ENCODE measurements around the gene ABCC4. TPM values are rescaled to one million over a fixed set of nuclear protein-coding genes. Genes with fewer than 3 reads are reported as not detected.

ABCC4 gene
- total RNA-seq, 1 experiment from 2014 or later, result 52.0 TPM

- Histone ChIP-seq H3K4me3 (ENCODE audit: low read depth, low read length, poor library complexity, severe bottlenecking) (no peak overlapping the region), H3K36me3 (ENCODE audit: insufficient read depth, low read length, poor library complexity, severe bottlenecking) (no peaks in the 10 kb centered on the region), H3K4me1 (ENCODE audit: insufficient read depth, low read length, poor library complexity, severe bottlenecking) (no peaks in the 10 kb centered on the region), H3K27me3 (replicated peaks; ENCODE audit: insufficient read depth, low read depth, low read length, poor library complexity) (no peaks in the 10 kb centered on the region), H3K9me3 (ENCODE audit: low read depth, low read length, poor library complexity, severe bottlenecking) (no peaks in the 10 kb centered on the region), H3K27ac (ENCODE audit: low read depth, low read length, poor library complexity, severe bottlenecking) (no peak overlapping the region)
- ChIA-PET CTCF (no interaction called here), POLR2A (ENCODE audit: low non-redundant PET) (no interaction called here)
- TF ChIP-seq CTCF (conservative IDR thresholded peaks at IDR 0.05; ENCODE audit: low read depth, low read length), result no peak
- TF ChIP-seq EZH2 (IDR thresholded peaks at IDR 0.05; ENCODE audit: borderline replicate concordance, low read depth, low read length, poor library complexity, severe bottlenecking), result no peak
- intact Hi-C loops (cut with micrococcal nuclease; ENCODE audit: unreplicated experiment), result no loop called here
- no TSS peak for BruUV-seq (replicated peaks)
- no peak for DNase-seq (ENCODE audit: low spot score)
Observed at GRCh38 chr13:95222733-95223018, 78.6 kb downstream of the ABCC4 start.

- no TSS peak for BruUV-seq (replicated peaks)
- H3K9me3 ChIP-seq (ENCODE audit: low read depth, low read length, poor library complexity, severe bottlenecking), result no peaks in the 10 kb centered on the region
- POLR2A ChIA-PET (ENCODE audit: low non-redundant PET), result no interaction called here
- no peaks in the 10 kb centered on the region for H3K27me3 ChIP-seq (replicated peaks; ENCODE audit: insufficient read depth, low read depth, low read length, poor library complexity)
- no peak for DNase-seq (ENCODE audit: low spot score)
- no peaks in the 10 kb centered on the region for H3K4me1 ChIP-seq (ENCODE audit: insufficient read depth, low read length, poor library complexity, severe bottlenecking)
- no peak overlapping the region for H3K27ac ChIP-seq (ENCODE audit: low read depth, low read length, poor library complexity, severe bottlenecking)
- TF ChIP-seq CTCF (conservative IDR thresholded peaks at IDR 0.05; ENCODE audit: low read depth, low read length), result no peak
- TF ChIP-seq EZH2 (IDR thresholded peaks at IDR 0.05; ENCODE audit: borderline replicate concordance, low read depth, low read length, poor library complexity, severe bottlenecking), result no peak
- CTCF ChIA-PET, result no interaction called here
- H3K36me3 ChIP-seq (ENCODE audit: insufficient read depth, low read length, poor library complexity, severe bottlenecking), result no peaks in the 10 kb centered on the region
- no peak overlapping the region for H3K4me3 ChIP-seq (ENCODE audit: low read depth, low read length, poor library complexity, severe bottlenecking)
- intact Hi-C loops (cut with micrococcal nuclease; ENCODE audit: unreplicated experiment), result no loop called here
Observed at GRCh38 chr13:95221971-95222732, 79.1 kb downstream of the ABCC4 start.

- no peak for DNase-seq (ENCODE audit: low spot score)
- TF ChIP-seq CTCF (conservative IDR thresholded peaks at IDR 0.05; ENCODE audit: low read depth, low read length), result no peak
- no peak for TF ChIP-seq EZH2 (IDR thresholded peaks at IDR 0.05; ENCODE audit: borderline replicate concordance, low read depth, low read length, poor library complexity, severe bottlenecking)
- Histone ChIP-seq H3K27me3 (replicated peaks; ENCODE audit: insufficient read depth, low read depth, low read length, poor library complexity) (no peaks in the 10 kb centered on the region), H3K27ac (ENCODE audit: low read depth, low read length, poor library complexity, severe bottlenecking) (no peak overlapping the region), H3K9me3 (ENCODE audit: low read depth, low read length, poor library complexity, severe bottlenecking) (no peaks in the 10 kb centered on the region), H3K36me3 (ENCODE audit: insufficient read depth, low read length, poor library complexity, severe bottlenecking) (no peaks in the 10 kb centered on the region), H3K4me1 (ENCODE audit: insufficient read depth, low read length, poor library complexity, severe bottlenecking) (no peaks in the 10 kb centered on the region), H3K4me3 (ENCODE audit: low read depth, low read length, poor library complexity, severe bottlenecking) (no peak overlapping the region)
- ChIA-PET CTCF (no interaction called here), POLR2A (ENCODE audit: low non-redundant PET) (no interaction called here)
- BruUV-seq (replicated peaks), result no TSS peak
- intact Hi-C loops (cut with micrococcal nuclease; ENCODE audit: unreplicated experiment), result no loop called here
Observed at GRCh38 chr13:95220611-95221010, 80.6 kb downstream of the ABCC4 start.

Measured in A673 (cell line).